SK-N-SH (cell line): Measurements from ENCODE around the gene TMPRSS6. TPM values are rescaled to one million over a fixed set of nuclear protein-coding genes. Genes with fewer than 3 reads are reported as not detected.

Source experiments
- CTCF ChIA-PET: fragments of 300-600, 350-600 bp; formaldehyde crosslinking; extraction: SDS; loops from one replicate; lab custom pipeline; 2021; lab: Yijun Ruan, JAX
- POLR2A ChIA-PET: fragments of 350-600 bp; sonication (Branson Sonifier 250); formaldehyde crosslinking; extraction: SDS; loops from one replicate; lab custom pipeline; 2020; ENCODE audit warnings: antibody characterized with exemption, inconsistent platforms; lab: Yijun Ruan, JAX
- DNase-seq: peaks from one replicate; pipeline ENCODE4 v3.0.0; 2012
- H2AFZ ChIP-seq: fragments of 200-600 bp; sonication (generic); 2 replicates; pipeline ENCODE4 v1.8.1; 2016; ENCODE audit warnings: antibody characterized with exemption, mild to moderate bottlenecking, low read depth
- H3F3A ChIP-seq: fragments of 200-600 bp; sonication (generic); replicated peaks from 2 replicates; pipeline ENCODE3; 2016; ENCODE audit warnings: antibody characterized with exemption, mild to moderate bottlenecking; ENCODE audit not compliant: insufficient read depth
- H3K27ac ChIP-seq, 2 experiments: fragments of 200-500 bp in 1 of 2; fragments of 200-600 bp in 1 of 2; sonication (Bioruptor generic) in 1 of 2; sonication (generic), shearing (Covaris generic) in 1 of 2; 2 replicates each; pipeline versions ENCODE4 v1.5.1 to v1.6.1; 2014 to 2016; ENCODE audit warnings: low read depth in 2 of 2, inconsistent platforms in 1 of 2, low read length in 1 of 2, mild to moderate bottlenecking in 1 of 2, mixed read lengths in 1 of 2
- H3K27me3 ChIP-seq: fragments of 200-600 bp; sonication (generic), shearing (Covaris generic); 2 replicates; pipeline ENCODE4 v1.6.1; 2016; ENCODE audit warnings: mixed run types; ENCODE audit not compliant: insufficient read depth
- H3K36me3 ChIP-seq, 2 experiments: fragments of 200-500 bp in 1 of 2; fragments of 200-600 bp in 1 of 2; sonication (Bioruptor generic) in 1 of 2; sonication (generic) in 1 of 2; replicated peaks in 1 of 2; 2 replicates each; pipeline versions ENCODE3 to v1.5.1; 2014 to 2016; ENCODE audit warnings: low read length in 1 of 2, mild to moderate bottlenecking in 1 of 2; ENCODE audit not compliant: insufficient read depth in 2 of 2, control insufficient read depth in 1 of 2
- H3K4me1 ChIP-seq, 2 experiments: fragments of 200-500 bp in 1 of 2; fragments of 200-600 bp in 1 of 2; sonication (Bioruptor generic) in 1 of 2; sonication (generic), shearing (Covaris generic) in 1 of 2; 2 replicates each; pipeline versions ENCODE4 v1.5.1 to v1.6.1; 2014 to 2016; ENCODE audit warnings: low read depth in 1 of 2, low read length in 1 of 2, mixed run types in 1 of 2; ENCODE audit not compliant: insufficient read depth in 2 of 2, control insufficient read depth in 1 of 2
- H3K4me2 ChIP-seq: fragments of 200-600 bp; sonication (generic), shearing (Covaris generic); 2 replicates; pipeline ENCODE4 v1.6.1; 2017; ENCODE audit warnings: mixed run types
- H3K4me3 ChIP-seq, 2 experiments: fragments of 200-500 bp in 1 of 2; fragments of 200-600 bp in 1 of 2; sonication (Bioruptor generic) in 1 of 2; sonication (generic), shearing (Covaris generic) in 1 of 2; 2 replicates each; pipeline versions ENCODE4 v1.5.1 to v1.8.1; 2014 to 2016; ENCODE audit warnings: low read depth in 2 of 2, inconsistent platforms in 1 of 2, low read length in 1 of 2, mild to moderate bottlenecking in 1 of 2, mixed read lengths in 1 of 2, moderate library complexity in 1 of 2
- H3K79me2 ChIP-seq: fragments of 200-600 bp; sonication (generic); 2 replicates; pipeline ENCODE4 v1.8.1; 2017; ENCODE audit warnings: mild to moderate bottlenecking; ENCODE audit not compliant: insufficient read depth
- H3K9ac ChIP-seq: fragments of 200-600 bp; sonication (generic); 2 replicates; pipeline ENCODE4 v1.6.1; 2017; ENCODE audit warnings: mixed run types
- H3K9me2 ChIP-seq: fragments of 200-600 bp; sonication (generic); 2 replicates; pipeline ENCODE4 v1.6.1; 2017; ENCODE audit warnings: mixed run types
- H3K9me3 ChIP-seq: fragments of 200-600 bp; sonication (generic); 2 replicates; pipeline ENCODE4 v1.6.1; 2017; ENCODE audit warnings: mixed run types, mild to moderate bottlenecking, moderate library complexity
- H4K20me1 ChIP-seq: fragments of 200-600 bp; sonication (generic); 2 replicates; pipeline ENCODE4 v1.6.1; 2017; ENCODE audit warnings: mild to moderate bottlenecking, mixed run types; ENCODE audit not compliant: insufficient read depth
- ELF1 ChIP-seq: IDR thresholded peaks from 2 replicates; pipeline ENCODE4 v1.4.0; 2012
- EP300 ChIP-seq, 2 experiments: IDR thresholded peaks; 2 replicates each; pipeline versions ENCODE4 v1.4.0 to v1.6.1; 2012; ENCODE audit warnings: borderline replicate concordance in 1 of 2, low read depth in 1 of 2, low read length in 1 of 2
- EZH2phosphoT487 ChIP-seq: fragments of 200-600 bp; sonication (generic); IDR thresholded peaks from 2 replicates; pipeline ENCODE4 v1.6.1; 2017; ENCODE audit warnings: low read depth, mixed run types, mild to moderate bottlenecking, antibody characterized with exemption, moderate library complexity, borderline replicate concordance
- FOSL2 ChIP-seq: IDR thresholded peaks from 2 replicates; pipeline ENCODE4 v1.4.0; 2012; ENCODE audit warnings: low read depth, mild to moderate bottlenecking, moderate library complexity, borderline replicate concordance
- FOXJ3 ChIP-seq: sonication (generic); formaldehyde crosslinking; IDR thresholded peaks from 2 replicates; pipeline ENCODE4 v1.5.1; 2020; ENCODE audit warnings: mild to moderate bottlenecking, missing genetic modification reagents
- FOXM1 ChIP-seq: IDR thresholded peaks from 2 replicates; pipeline ENCODE4 v1.4.0; 2012; ENCODE audit warnings: low read depth, mild to moderate bottlenecking
- GABPA ChIP-seq: IDR thresholded peaks from 2 replicates; pipeline ENCODE4 v1.4.0; 2012; ENCODE audit warnings: low read depth, mild to moderate bottlenecking
- GATA2 ChIP-seq: sonication (generic); formaldehyde crosslinking; IDR thresholded peaks from 2 replicates; pipeline ENCODE4 v1.5.0; 2020; ENCODE audit warnings: mild to moderate bottlenecking, missing genetic modification reagents
- JUND ChIP-seq: IDR thresholded peaks from 2 replicates; pipeline ENCODE4 v1.4.0; 2012
- MEF2A ChIP-seq: IDR thresholded peaks from 2 replicates; pipeline ENCODE4 v1.4.0; 2012; ENCODE audit warnings: low read depth, borderline replicate concordance
- NRF1 ChIP-seq: IDR thresholded peaks from 2 replicates; pipeline ENCODE4 v1.6.1; 2012; ENCODE audit warnings: low read depth, mild to moderate bottlenecking, low read length
- RAD21 ChIP-seq: IDR thresholded peaks from 2 replicates; pipeline ENCODE4 v1.6.1; 2012; ENCODE audit warnings: mild to moderate bottlenecking, low read length
- RCOR1 ChIP-seq: fragments of 150-350 bp; IDR thresholded peaks from 2 replicates; pipeline ENCODE4 v1.6.1; 2017; ENCODE audit warnings: antibody characterized with exemption, low read length
- RXRA ChIP-seq: IDR thresholded peaks from 2 replicates; pipeline ENCODE4 v1.4.0; 2012; ENCODE audit warnings: low read depth, mild to moderate bottlenecking, borderline replicate concordance
- SMC3 ChIP-seq: IDR thresholded peaks from 2 replicates; pipeline ENCODE4 v1.6.1; 2012; ENCODE audit warnings: low read depth, low read length, improper control_type of control experiment
- WGBS: methylation state at CpG from one replicate; pipeline ENCODE4 v1.1.6; 2017; ENCODE audit warnings: low lambda C conversion rate; 5-methylcytosine and 5-hydroxymethylcytosine counted together
- polyA plus RNA-seq, 3 experiments: library from polyadenylated mRNA; depleted of rRNA; stranded (reverse); fragments of >200 nt; gene quantifications; 2 replicates each; pipeline ENCODE4 v1.2.3, GENCODE V29; 2012
- TF ChIP-seq, protein P1 (sequence below): IDR thresholded peaks from 2 replicates; pipeline ENCODE4 v1.4.0; 2012; ENCODE audit warnings: low read depth, borderline replicate concordance
- TF ChIP-seq, protein P2 (sequence below): fragments of 150-350 bp; IDR thresholded peaks from 2 replicates; pipeline ENCODE4 v1.6.1; 2017; ENCODE audit warnings: antibody characterized with exemption, low read length, low read depth, borderline replicate concordance
- TF ChIP-seq, protein P3 (sequence below): fragments of 200-600 bp; sonication (generic); IDR thresholded peaks from 2 replicates; pipeline ENCODE4 v1.6.1; 2017; ENCODE audit warnings: antibody characterized with exemption, mild to moderate bottlenecking, moderate library complexity

TMPRSS6 gene
- not detected in 2 replicates for polyA plus RNA-seq (2012; rRNA removed)
- 0.01 TPM in 1 of 2 replicates, not detected in the other for polyA plus RNA-seq (2012; cell fraction: cytosol; rRNA removed)
- polyA plus RNA-seq (2012; cell fraction: nucleus; rRNA removed): not detected in 2 replicates

DNA sequence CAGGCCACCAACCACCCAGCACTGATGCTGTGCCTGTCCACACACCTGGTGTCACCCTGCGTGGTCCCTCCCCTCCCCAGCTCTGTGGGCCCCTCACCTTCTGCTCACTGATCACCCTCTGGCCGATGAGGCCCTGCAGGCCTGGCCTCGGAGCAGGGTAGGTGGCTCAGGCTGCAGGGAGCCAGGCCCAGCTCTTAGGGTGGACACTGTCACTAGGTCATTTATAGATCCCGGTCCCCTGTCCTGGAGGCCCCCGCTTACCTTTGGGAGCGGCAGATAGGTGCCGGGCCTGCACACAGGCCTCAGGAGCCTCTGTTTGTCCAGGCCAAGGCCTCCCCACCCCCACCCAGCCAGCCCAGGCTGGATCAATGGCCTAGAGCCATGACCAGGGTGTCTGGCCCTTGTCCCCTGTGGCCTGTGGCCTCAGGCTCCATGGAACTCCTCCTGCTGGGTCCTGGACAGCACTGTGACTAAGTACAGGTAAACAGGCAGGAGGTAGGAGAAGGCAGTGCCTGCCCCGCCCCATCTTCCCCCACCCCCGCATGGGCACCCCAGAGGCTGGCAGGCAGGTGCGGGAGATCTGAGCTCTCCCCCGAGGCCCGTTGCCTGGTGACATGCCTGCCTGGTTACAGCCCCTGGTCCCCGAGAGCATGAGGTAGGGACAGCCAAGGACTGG is at the start of gene TMPRSS6:
Gene TMPRSS6, minus strand, starts transcription at position 472 of the 676 bp plus-strand sequence. CDS start 6,296 bp downstream, outside the sequence.
- POLR2A ChIA-PET: no interaction called here

More for the DNA sequence above, at the start of gene TMPRSS6:
- Histone ChIP-seq H3K9me2 (no peaks in the 10 kb centered on the region), H3K4me1 (no peaks in the 10 kb centered on the region), H3F3A (no peaks in the 10 kb centered on the region), H3K36me3 (no peaks in the 10 kb centered on the region), H3K27me3 (peaks cover 2% of the 10 kb centered on the region; the same call in 1 of the 2 replicates), H3K4me3 (no peak within 1 kb of the TSS), H4K20me1 (no peaks in the 10 kb centered on the region), H3K9ac (no peak within 1 kb of the TSS), H3K79me2 (no peaks in the 10 kb centered on the region), H2AFZ (no peak within 1 kb of the TSS), H3K4me2 (no peak within 1 kb of the TSS), H3K27ac (no peak within 1 kb of the TSS), H3K9me3 (no peaks in the 10 kb centered on the region)
- WGBS: 58% methylated on average over 6 of the region's 13 CpGs
- CTCF ChIA-PET: interaction anchor here (1.5 kb wide), 1 partner anchor 57 kb away, joined by 5 read pairs; no protein-coding TSS in a partner anchor
- no peak for TF ChIP-seq FOXJ3
- TF ChIP-seq, protein P1, sequence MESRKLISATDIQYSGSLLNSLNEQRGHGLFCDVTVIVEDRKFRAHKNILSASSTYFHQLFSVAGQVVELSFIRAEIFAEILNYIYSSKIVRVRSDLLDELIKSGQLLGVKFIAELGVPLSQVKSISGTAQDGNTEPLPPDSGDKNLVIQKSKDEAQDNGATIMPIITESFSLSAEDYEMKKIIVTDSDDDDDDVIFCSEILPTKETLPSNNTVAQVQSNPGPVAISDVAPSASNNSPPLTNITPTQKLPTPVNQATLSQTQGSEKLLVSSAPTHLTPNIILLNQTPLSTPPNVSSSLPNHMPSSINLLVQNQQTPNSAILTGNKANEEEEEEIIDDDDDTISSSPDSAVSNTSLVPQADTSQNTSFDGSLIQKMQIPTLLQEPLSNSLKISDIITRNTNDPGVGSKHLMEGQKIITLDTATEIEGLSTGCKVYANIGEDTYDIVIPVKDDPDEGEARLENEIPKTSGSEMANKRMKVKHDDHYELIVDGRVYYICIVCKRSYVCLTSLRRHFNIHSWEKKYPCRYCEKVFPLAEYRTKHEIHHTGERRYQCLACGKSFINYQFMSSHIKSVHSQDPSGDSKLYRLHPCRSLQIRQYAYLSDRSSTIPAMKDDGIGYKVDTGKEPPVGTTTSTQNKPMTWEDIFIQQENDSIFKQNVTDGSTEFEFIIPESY: no peak
- TF ChIP-seq SMC3: no peak
- no peak for TF ChIP-seq NRF1
- TF ChIP-seq FOXM1: no peak
- TF ChIP-seq, protein P2, sequence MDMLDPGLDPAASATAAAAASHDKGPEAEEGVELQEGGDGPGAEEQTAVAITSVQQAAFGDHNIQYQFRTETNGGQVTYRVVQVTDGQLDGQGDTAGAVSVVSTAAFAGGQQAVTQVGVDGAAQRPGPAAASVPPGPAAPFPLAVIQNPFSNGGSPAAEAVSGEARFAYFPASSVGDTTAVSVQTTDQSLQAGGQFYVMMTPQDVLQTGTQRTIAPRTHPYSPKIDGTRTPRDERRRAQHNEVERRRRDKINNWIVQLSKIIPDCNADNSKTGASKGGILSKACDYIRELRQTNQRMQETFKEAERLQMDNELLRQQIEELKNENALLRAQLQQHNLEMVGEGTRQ: no peak
- TF ChIP-seq ELF1: no peak
- TF ChIP-seq RCOR1: no peak
- no peak for TF ChIP-seq JUND
- TF ChIP-seq RAD21: no peak
- no peak for TF ChIP-seq FOSL2
- TF ChIP-seq MEF2A: no peak
- TF ChIP-seq, protein P3, sequence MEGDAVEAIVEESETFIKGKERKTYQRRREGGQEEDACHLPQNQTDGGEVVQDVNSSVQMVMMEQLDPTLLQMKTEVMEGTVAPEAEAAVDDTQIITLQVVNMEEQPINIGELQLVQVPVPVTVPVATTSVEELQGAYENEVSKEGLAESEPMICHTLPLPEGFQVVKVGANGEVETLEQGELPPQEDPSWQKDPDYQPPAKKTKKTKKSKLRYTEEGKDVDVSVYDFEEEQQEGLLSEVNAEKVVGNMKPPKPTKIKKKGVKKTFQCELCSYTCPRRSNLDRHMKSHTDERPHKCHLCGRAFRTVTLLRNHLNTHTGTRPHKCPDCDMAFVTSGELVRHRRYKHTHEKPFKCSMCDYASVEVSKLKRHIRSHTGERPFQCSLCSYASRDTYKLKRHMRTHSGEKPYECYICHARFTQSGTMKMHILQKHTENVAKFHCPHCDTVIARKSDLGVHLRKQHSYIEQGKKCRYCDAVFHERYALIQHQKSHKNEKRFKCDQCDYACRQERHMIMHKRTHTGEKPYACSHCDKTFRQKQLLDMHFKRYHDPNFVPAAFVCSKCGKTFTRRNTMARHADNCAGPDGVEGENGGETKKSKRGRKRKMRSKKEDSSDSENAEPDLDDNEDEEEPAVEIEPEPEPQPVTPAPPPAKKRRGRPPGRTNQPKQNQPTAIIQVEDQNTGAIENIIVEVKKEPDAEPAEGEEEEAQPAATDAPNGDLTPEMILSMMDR: no peak
- TF ChIP-seq GATA2 (CRISPR knock-in tag): no peak
- TF ChIP-seq EZH2phosphoT487: no peak
- no peak for TF ChIP-seq GABPA
- TF ChIP-seq RXRA: no peak
- TF ChIP-seq EP300 (IDR thresholded peaks at IDR 0.05; ENCODE audit: borderline replicate concordance in 1 of 2, low read depth in 1 of 2, low read length in 1 of 2): no peak
- no peak for DNase-seq
